IPS-20b (cell line): ENCODE data around the gene IFI6.

Experiments used
- H3K27ac ChIP-seq: one replicate; pipeline ENCODE4 v1.5.1; 2013; ENCODE audit warnings: low read length
- H3K27me3 ChIP-seq: 2 replicates; pipeline ENCODE4 v1.6.1; 2013; ENCODE audit warnings: mild to moderate bottlenecking, low read length, inconsistent platforms; ENCODE audit not compliant: insufficient read depth
- H3K36me3 ChIP-seq: 2 replicates; pipeline ENCODE4 v1.6.1; 2013; ENCODE audit warnings: low read depth, mild to moderate bottlenecking, inconsistent platforms, low read length, moderate library complexity; ENCODE audit not compliant: insufficient read depth
- H3K4me1 ChIP-seq: 2 replicates; pipeline ENCODE4 v1.6.1; 2013; ENCODE audit warnings: mild to moderate bottlenecking, control low read depth, inconsistent platforms, low read length, moderate library complexity; ENCODE audit not compliant: insufficient read depth
- H3K4me3 ChIP-seq: 2 replicates; pipeline ENCODE4 v1.5.1; 2013; ENCODE audit warnings: mild to moderate bottlenecking, low read length, inconsistent platforms
- H3K9ac ChIP-seq: 2 replicates; pipeline ENCODE4 v1.6.1; 2013; ENCODE audit warnings: low read depth, mild to moderate bottlenecking, inconsistent platforms, low read length, moderate library complexity
- H3K9me3 ChIP-seq: 2 replicates; pipeline ENCODE4 v1.6.1; 2013; ENCODE audit warnings: mild to moderate bottlenecking, low read depth, low read length, inconsistent platforms; ENCODE audit not compliant: insufficient read depth

The IFI6 gene

GRCh38 chr1:27668808-27669723 lies 2.9 kb downstream of the IFI6 start:
- Histone ChIP-seq H3K9ac (no peak overlapping the region), H3K27ac (no peak overlapping the region), H3K4me3 (peak overlapping the region; percentile 48), H3K4me1 (peaks cover 6% of the 10 kb centered on the region; the same call in 1 of the 2 replicates), H3K9me3 (no peaks in the 10 kb centered on the region), H3K36me3 (no peaks in the 10 kb centered on the region), H3K27me3 (peaks cover 15% of the 10 kb centered on the region)

DNA sequence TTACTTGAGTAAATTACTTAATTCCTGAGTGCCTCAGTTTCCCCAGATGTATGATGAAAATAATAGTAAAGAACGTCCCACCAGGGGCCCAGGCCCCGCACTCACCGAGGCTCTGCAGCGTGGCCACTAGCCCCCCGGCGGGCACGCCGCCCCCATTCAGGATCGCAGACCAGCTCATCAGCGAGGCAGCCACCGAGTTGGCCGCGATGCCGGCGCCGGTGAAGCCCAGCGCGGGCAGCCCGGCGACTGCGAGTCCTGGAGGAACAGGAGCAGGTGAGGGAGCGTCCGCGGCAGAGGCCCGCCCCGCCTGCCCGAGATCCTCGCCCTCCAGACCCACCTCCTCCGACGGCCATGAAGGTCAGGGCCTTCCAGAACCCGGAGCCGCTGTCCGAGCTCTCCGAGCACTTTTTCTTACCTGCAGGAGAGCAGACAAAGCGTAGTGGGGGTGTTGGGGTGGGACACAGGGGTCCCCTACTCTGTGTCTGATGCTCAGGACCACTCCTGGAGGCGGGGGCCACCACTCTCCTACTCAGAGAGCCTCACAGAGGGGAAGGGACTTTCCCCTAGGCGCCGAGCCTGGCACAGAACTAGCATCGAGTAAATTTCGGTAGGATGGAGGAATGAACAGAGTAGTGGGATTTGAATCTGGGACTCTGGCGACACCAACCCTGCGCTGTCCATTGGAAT lies 3.7 kb downstream of the IFI6 start:
- Histone ChIP-seq H3K27ac (no peak overlapping the region), H3K4me3 (no peak overlapping the region), H3K9ac (no peak overlapping the region), H3K36me3 (no peaks in the 10 kb centered on the region), H3K9me3 (no peaks in the 10 kb centered on the region), H3K27me3 (peaks cover 15% of the 10 kb centered on the region), H3K4me1 (peaks cover 6% of the 10 kb centered on the region; the same call in 1 of the 2 replicates)

DNA sequence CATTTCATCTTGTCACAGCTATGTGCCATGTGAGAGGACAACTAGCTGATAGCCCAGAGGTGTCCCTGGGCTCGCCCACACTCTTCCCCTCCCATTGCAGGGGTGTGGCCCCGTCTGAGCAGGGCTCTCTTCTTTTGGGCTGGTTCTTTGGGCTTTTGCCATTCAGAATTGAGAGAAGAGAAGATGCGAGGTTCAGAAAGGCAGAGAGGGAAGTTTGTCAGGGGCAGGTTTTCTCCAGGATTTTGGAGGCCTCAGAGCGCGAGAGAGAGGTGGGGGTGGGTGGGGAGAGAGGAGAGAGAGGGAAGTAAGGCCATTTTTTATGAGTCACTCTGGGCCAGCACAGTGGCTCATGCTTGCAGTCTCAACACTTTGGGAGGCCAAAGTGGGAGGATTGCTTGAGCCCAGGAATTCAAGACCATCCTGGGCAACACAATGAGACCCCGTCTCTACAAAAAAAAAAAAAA lies 5.2 kb downstream of the IFI6 start:
- H3K27me3 ChIP-seq: peaks cover 15% of the 10 kb centered on the region
- H3K36me3 ChIP-seq: no peaks in the 10 kb centered on the region
- H3K27ac ChIP-seq: no peak overlapping the region
- H3K9ac ChIP-seq: no peak overlapping the region
- H3K4me3 ChIP-seq: no peak overlapping the region
- H3K9me3 ChIP-seq: no peaks in the 10 kb centered on the region
- peaks cover 7% of the 10 kb centered on the region; the same call in 1 of the 2 replicates for H3K4me1 ChIP-seq

- Histone ChIP-seq H3K27me3 (peaks cover 15% of the 10 kb centered on the region), H3K9ac (no peak overlapping the region), H3K27ac (no peak overlapping the region), H3K4me1 (peaks cover 7% of the 10 kb centered on the region; the same call in 1 of the 2 replicates), H3K36me3 (no peaks in the 10 kb centered on the region), H3K9me3 (no peaks in the 10 kb centered on the region), H3K4me3 (no peak overlapping the region)
Measured at GRCh38 chr1:27666294-27666693, 5.7 kb downstream of the IFI6 start.

- H3K9me3 ChIP-seq: no peaks in the 10 kb centered on the region
Measured at GRCh38 chr1:27665016-27665651, 6.9 kb downstream of the IFI6 start.

DNA sequence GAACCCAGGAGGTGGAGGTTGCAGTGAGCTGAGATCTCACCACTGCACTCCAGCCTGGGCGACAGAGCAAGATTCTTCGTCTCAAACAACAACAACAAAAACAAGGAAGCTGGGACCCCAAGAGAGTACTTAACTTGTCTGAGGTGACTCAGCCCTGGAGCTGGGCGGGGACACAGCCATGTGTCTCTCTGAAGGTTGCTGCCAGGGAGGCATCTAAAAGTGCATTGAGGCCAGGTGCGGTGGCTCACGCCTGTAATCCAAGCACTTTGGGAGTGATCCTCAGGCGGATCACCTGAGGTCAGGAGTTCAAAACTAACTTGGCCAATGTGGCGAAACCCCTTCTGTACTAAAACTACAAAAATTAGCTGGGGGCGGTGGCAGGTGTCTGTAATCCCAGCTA lies 7.7 kb downstream of the IFI6 start:
- Histone ChIP-seq H3K4me1 (peaks cover 7% of the 10 kb centered on the region; the same call in 1 of the 2 replicates), H3K9ac (no peak overlapping the region), H3K9me3 (no peaks in the 10 kb centered on the region), H3K36me3 (no peaks in the 10 kb centered on the region), H3K27ac (no peak overlapping the region), H3K4me3 (no peak overlapping the region), H3K27me3 (peaks cover 5% of the 10 kb centered on the region)

More at GRCh38 chr1:27665016-27665651, 6.9 kb downstream of the IFI6 start:
- H3K27ac ChIP-seq: no peak overlapping the region
- no peak overlapping the region for H3K4me3 ChIP-seq
- peaks cover 10% of the 10 kb centered on the region for H3K27me3 ChIP-seq
- no peak overlapping the region for H3K9ac ChIP-seq
- H3K36me3 ChIP-seq: no peaks in the 10 kb centered on the region
- peaks cover 7% of the 10 kb centered on the region; the same call in 1 of the 2 replicates for H3K4me1 ChIP-seq

- H3K9ac ChIP-seq: peak overlapping the region; percentile 7; the same call in 1 of the 2 replicates
- peaks cover 13% of the 10 kb centered on the region; the same call in 1 of the 2 replicates for H3K27me3 ChIP-seq
- peak overlapping the region; percentile 10 for H3K27ac ChIP-seq
- peaks cover 14% of the 10 kb centered on the region for H3K4me1 ChIP-seq
- no peaks in the 10 kb centered on the region for H3K36me3 ChIP-seq
- no peaks in the 10 kb centered on the region for H3K9me3 ChIP-seq
- H3K4me3 ChIP-seq: no peak overlapping the region
Measured at GRCh38 chr1:27662707-27663393, 9.1 kb downstream of the IFI6 start.

DNA sequence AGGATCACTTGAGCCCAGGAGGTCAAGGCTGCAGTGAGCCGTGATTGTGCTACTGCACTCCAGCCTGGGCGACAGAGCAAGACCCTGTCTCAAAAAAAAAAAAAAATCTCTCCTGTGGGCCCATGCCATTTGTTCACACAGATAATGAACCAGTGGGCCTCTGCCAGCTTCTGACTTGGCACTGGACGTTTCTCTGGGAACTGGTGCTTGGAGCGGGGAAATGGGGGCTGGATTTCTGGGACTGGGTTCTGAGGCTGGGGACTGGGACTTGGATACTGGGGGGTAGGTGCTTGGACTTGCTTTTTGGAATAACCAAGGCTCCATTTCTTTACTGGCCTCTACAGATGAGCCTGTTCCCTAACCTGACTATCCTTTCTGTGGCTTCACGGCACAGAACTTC lies 9.7 kb downstream of the IFI6 start:
- Histone ChIP-seq H3K27ac (no peak overlapping the region), H3K4me3 (no peak overlapping the region), H3K27me3 (peaks cover 13% of the 10 kb centered on the region; the same call in 1 of the 2 replicates), H3K9me3 (no peaks in the 10 kb centered on the region), H3K4me1 (peaks cover 14% of the 10 kb centered on the region), H3K9ac (no peak overlapping the region), H3K36me3 (no peaks in the 10 kb centered on the region)

DNA sequence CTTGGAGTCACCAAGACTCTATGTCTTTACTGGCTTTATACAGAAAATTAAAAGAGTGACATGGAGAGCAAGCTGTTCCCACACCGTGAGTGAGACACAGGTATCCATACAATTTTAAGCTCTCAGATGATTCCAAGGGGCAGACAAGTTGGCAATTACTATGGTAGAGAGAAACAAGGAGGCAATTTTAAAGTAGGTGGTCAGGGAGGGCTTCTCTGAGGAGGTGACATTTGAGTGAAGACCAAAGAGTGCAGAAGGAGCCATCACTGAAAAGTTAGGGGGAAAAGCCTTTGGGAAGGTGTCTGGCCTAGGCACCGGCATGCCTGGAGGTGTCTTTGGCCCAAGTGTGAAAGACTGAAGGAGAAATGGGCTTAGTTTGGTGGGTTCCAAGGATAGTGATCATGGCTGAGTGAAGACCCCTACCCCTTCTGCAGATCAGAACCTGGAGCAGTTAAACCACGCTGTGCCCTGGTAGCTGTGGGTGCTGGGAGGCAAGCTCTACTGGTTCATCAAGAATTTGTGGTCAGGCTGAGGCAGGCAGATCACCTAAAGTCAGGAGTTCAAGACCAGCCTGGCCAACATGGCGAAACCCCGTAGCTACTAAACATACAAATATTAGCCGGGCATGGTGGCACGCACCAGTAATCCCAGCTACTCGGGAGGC lies 10.4 kb downstream of the IFI6 start:
- Histone ChIP-seq H3K9me3 (no peaks in the 10 kb centered on the region), H3K27me3 (peaks cover 13% of the 10 kb centered on the region; the same call in 1 of the 2 replicates), H3K4me1 (peaks cover 14% of the 10 kb centered on the region), H3K36me3 (no peaks in the 10 kb centered on the region), H3K9ac (no peak overlapping the region), H3K27ac (no peak overlapping the region), H3K4me3 (no peak overlapping the region)

- no peaks in the 10 kb centered on the region for H3K9me3 ChIP-seq
- H3K27me3 ChIP-seq: peaks cover 13% of the 10 kb centered on the region; the same call in 1 of the 2 replicates
- H3K4me3 ChIP-seq: peak overlapping the region; percentile 64
- H3K36me3 ChIP-seq: no peaks in the 10 kb centered on the region
- no peak overlapping the region for H3K27ac ChIP-seq
- H3K4me1 ChIP-seq: peaks cover 17% of the 10 kb centered on the region
- H3K9ac ChIP-seq: no peak overlapping the region
Measured at GRCh38 chr1:27660300-27660835, 11.6 kb downstream of the IFI6 start.
